OCI-LY1 (cell line): Measurements from ENCODE around the gene PTPRS.

Experiments
- H2AFZ ChIP-seq: fragments of 200-600 bp; sonication (generic), shearing (Covaris generic); 2 replicates; pipeline ENCODE4 v1.6.0; 2014; ENCODE audit warnings: antibody characterized with exemption, mild to moderate bottlenecking, low read length
- H3F3A ChIP-seq: fragments of 200-600 bp; sonication (generic), shearing (Covaris generic); 2 replicates; pipeline ENCODE4 v1.6.0; 2014; ENCODE audit warnings: mild to moderate bottlenecking, antibody characterized with exemption, low read length, moderate library complexity; ENCODE audit not compliant: insufficient read depth
- H3K27ac ChIP-seq: fragments of 200-600 bp; sonication (generic); 2 replicates; pipeline ENCODE4 v1.5.1; 2014; ENCODE audit warnings: low read length, mixed run types, mild to moderate bottlenecking, low read depth; ENCODE audit not compliant: poor library complexity, severe bottlenecking
- H3K27me3 ChIP-seq: fragments of 200-600 bp; sonication (generic); 2 replicates; pipeline ENCODE4 v1.6.0; 2014; ENCODE audit warnings: antibody characterized with exemption, mild to moderate bottlenecking, low read length, moderate library complexity; ENCODE audit not compliant: insufficient read depth
- H3K36me3 ChIP-seq: fragments of 200-600 bp; sonication (generic); 2 replicates; pipeline ENCODE4 v1.6.1; 2014; ENCODE audit warnings: mild to moderate bottlenecking, antibody characterized with exemption, low read length, moderate library complexity, mixed read lengths; ENCODE audit not compliant: insufficient read depth
- H3K4me1 ChIP-seq: fragments of 200-600 bp; sonication (generic); 2 replicates; pipeline ENCODE4 v1.5.1; 2014; ENCODE audit warnings: mild to moderate bottlenecking, low read length, moderate library complexity; ENCODE audit not compliant: insufficient read depth, severe bottlenecking
- H3K4me2 ChIP-seq: fragments of 200-600 bp; sonication (generic), shearing (Covaris generic); 2 replicates; pipeline ENCODE4 v1.6.1; 2014; ENCODE audit warnings: low read length
- H3K4me3 ChIP-seq: fragments of 200-600 bp; sonication (generic); 2 replicates; pipeline ENCODE4 v1.5.1; 2014; ENCODE audit warnings: low read length, low read depth, mild to moderate bottlenecking, mixed read lengths; ENCODE audit not compliant: poor library complexity, severe bottlenecking
- H3K79me2 ChIP-seq: fragments of 200-600 bp; shearing (Covaris generic); 2 replicates; pipeline ENCODE4 v1.6.1; 2016; ENCODE audit warnings: mixed run types, low read length, mixed read lengths; ENCODE audit not compliant: insufficient read depth
- H3K9ac ChIP-seq: fragments of 200-600 bp; sonication (generic), shearing (Covaris generic); 2 replicates; pipeline ENCODE4 v1.6.1; 2014; ENCODE audit warnings: mild to moderate bottlenecking, low read length, mixed read lengths
- H3K9me2 ChIP-seq: fragments of 200-600 bp; sonication (generic), shearing (Covaris generic); 2 replicates; pipeline ENCODE4 v1.6.1; 2014; ENCODE audit warnings: low read depth, mild to moderate bottlenecking, low read length, mixed read lengths
- H3K9me3 ChIP-seq: fragments of 200-600 bp; shearing (Covaris generic); 2 replicates; pipeline ENCODE4 v1.6.1; 2014; ENCODE audit warnings: low read length, mixed read lengths
- H4K20me1 ChIP-seq: fragments of 200-600 bp; sonication (generic), shearing (Covaris generic); 2 replicates; pipeline ENCODE4 v1.6.0; 2016; ENCODE audit warnings: mild to moderate bottlenecking, low read length; ENCODE audit not compliant: insufficient read depth
- EZH2 ChIP-seq: fragments of 200-600 bp; sonication (generic), shearing (Covaris generic); IDR thresholded peaks from 2 replicates; pipeline ENCODE4 v1.8.0; 2017; ENCODE audit warnings: borderline replicate concordance, mixed run types, mild to moderate bottlenecking, antibody characterized with exemption, low read length, moderate library complexity, mixed read lengths
- TF ChIP-seq, protein P1 (sequence below): fragments of 200-600 bp; sonication (generic), shearing (Covaris generic); IDR thresholded peaks from 2 replicates; pipeline ENCODE4 v1.5.1; 2017; ENCODE audit warnings: mild to moderate bottlenecking, antibody characterized with exemption, low read length, moderate library complexity, mixed read lengths

Gene PTPRS

GRCh38 chr19:5296021-5296420 is 44.6 kb downstream of the PTPRS start:
- H3K36me3 ChIP-seq: no peaks in the 10 kb centered on the region
- H3K79me2 ChIP-seq: no peaks in the 10 kb centered on the region
- H3K4me3 ChIP-seq: no peak overlapping the region
- peaks cover 7% of the 10 kb centered on the region; the same call in 1 of the 2 replicates for H3K27me3 ChIP-seq
- no peak overlapping the region for H3K27ac ChIP-seq
- H3F3A ChIP-seq: no peaks in the 10 kb centered on the region
- H3K9me2 ChIP-seq: no peaks in the 10 kb centered on the region
- H3K4me1 ChIP-seq: no peaks in the 10 kb centered on the region
- no peak overlapping the region for H3K4me2 ChIP-seq
- H3K9me3 ChIP-seq: no peaks in the 10 kb centered on the region
- no peaks in the 10 kb centered on the region for H4K20me1 ChIP-seq
- no peak overlapping the region for H2AFZ ChIP-seq
- TF ChIP-seq, protein P1, sequence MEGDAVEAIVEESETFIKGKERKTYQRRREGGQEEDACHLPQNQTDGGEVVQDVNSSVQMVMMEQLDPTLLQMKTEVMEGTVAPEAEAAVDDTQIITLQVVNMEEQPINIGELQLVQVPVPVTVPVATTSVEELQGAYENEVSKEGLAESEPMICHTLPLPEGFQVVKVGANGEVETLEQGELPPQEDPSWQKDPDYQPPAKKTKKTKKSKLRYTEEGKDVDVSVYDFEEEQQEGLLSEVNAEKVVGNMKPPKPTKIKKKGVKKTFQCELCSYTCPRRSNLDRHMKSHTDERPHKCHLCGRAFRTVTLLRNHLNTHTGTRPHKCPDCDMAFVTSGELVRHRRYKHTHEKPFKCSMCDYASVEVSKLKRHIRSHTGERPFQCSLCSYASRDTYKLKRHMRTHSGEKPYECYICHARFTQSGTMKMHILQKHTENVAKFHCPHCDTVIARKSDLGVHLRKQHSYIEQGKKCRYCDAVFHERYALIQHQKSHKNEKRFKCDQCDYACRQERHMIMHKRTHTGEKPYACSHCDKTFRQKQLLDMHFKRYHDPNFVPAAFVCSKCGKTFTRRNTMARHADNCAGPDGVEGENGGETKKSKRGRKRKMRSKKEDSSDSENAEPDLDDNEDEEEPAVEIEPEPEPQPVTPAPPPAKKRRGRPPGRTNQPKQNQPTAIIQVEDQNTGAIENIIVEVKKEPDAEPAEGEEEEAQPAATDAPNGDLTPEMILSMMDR: no peak
- no peak for TF ChIP-seq EZH2
- no peak overlapping the region for H3K9ac ChIP-seq

DNA sequence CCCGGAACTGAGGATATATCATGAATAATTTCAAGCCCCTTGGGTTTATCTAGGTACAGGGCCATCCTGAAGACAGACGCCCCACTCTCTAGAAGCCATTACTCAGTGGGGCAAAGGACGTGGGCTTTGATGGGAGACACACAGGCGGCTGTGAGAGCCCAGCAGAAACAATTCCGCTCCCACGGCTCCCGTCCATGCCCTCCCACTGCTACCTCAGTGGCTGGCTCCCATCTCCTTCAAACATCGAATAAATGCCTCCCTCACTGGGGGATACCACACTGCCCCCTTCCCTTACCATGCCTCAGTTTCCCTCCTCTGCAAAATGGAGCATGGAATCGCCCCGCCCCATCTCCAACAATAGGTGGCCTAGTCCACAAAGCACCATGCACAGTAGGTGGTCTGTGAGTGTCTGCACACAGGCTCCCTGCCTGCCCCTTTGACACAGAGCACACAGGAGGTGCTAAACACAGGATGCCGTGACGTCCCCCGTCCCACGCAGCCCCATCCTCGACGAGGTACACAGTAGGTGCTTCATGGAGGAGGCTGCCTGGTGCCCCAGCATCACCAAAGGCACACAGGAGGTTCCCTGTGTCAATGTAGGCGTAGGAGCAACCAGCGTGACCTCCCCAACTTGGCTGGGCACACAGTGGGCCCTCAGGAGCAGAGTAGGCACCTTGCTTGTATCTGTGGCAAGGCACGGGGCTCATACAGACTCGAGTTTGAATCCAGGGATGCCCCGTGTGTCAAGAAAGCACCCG is 46.0 kb downstream of the PTPRS start:
- Histone ChIP-seq H3K27me3 (peaks cover 7% of the 10 kb centered on the region; the same call in 1 of the 2 replicates), H4K20me1 (no peaks in the 10 kb centered on the region), H3K4me1 (no peaks in the 10 kb centered on the region), H3K4me2 (no peak overlapping the region), H2AFZ (no peak overlapping the region), H3K27ac (no peak overlapping the region), H3K36me3 (no peaks in the 10 kb centered on the region), H3K9me3 (no peaks in the 10 kb centered on the region), H3K9me2 (no peaks in the 10 kb centered on the region), H3K79me2 (no peaks in the 10 kb centered on the region), H3K9ac (no peak overlapping the region), H3F3A (no peaks in the 10 kb centered on the region), H3K4me3 (no peak overlapping the region)
- TF ChIP-seq, protein P1: no peak
- no peak for TF ChIP-seq EZH2

DNA sequence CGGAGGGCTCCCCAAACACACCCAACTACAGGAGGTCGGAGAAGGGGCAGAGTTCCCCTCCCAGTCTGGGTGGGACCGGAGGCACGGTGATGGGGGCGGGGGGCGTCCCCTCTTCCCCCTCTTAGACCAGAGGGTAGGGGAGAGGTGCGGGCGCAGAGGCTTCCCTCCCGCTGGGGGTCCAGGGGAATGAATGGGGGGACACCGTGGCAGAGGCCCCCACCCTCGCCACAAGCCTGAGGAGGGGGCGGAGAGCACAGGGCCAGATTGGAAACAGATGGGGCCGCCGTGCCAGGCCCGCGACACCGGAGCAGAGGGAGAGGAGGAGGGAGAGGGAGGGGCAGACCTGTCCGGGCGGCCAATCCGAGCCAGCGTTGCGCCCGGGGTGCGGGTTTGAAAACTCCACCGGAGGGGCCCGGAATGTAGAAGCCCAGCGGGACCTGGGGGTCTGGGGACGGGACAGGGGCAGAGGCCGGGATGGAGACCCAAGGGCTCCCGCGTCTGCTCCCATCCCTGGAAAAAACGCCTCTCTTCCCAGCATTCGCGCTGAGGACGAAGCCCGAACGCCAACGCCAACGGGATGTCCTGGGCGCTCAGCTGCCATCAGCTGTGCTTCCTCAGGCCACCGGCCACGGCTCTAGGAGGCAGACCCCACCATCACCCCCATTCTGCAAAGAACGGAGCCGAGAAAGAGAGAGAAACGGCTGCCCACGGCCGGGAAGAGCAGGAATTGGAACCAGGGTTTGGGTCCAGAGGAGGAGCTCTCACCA is 46.8 kb downstream of the PTPRS start:
- Histone ChIP-seq H3K9me3 (no peaks in the 10 kb centered on the region), H3K27ac (no peak overlapping the region), H3K4me1 (no peaks in the 10 kb centered on the region), H4K20me1 (no peaks in the 10 kb centered on the region), H3K4me2 (no peak overlapping the region), H2AFZ (no peak overlapping the region), H3F3A (no peaks in the 10 kb centered on the region), H3K27me3 (peaks cover 7% of the 10 kb centered on the region; the same call in 1 of the 2 replicates), H3K9me2 (no peaks in the 10 kb centered on the region), H3K9ac (no peak overlapping the region), H3K4me3 (no peak overlapping the region), H3K36me3 (no peaks in the 10 kb centered on the region), H3K79me2 (no peaks in the 10 kb centered on the region)
- TF ChIP-seq, protein P1: no peak
- TF ChIP-seq EZH2: no peak
